SKM-1 (cell line): ENCODE data around the gene KPNA4.

Experiments used
- DNase-seq: peaks from one replicate; lab custom pipeline; 2025; ENCODE audit not compliant: unreplicated experiment; lab: John Stamatoyannopoulos, UW

The KPNA4 gene

GRCh38 chr3:160498202-160498601 lies 67.2 kb downstream of the KPNA4 start:
- DNase-seq, result no peak

GRCh38 chr3:160490166-160490565 lies 75.2 kb downstream of the KPNA4 start:
- no peak for DNase-seq

- DNase-seq, result no peak
Measured at GRCh38 chr3:160486459-160486869, 78.9 kb downstream of the KPNA4 start.

GRCh38 chr3:160482796-160483195 lies 82.6 kb downstream of the KPNA4 start:
- DNase-seq, result no peak

GRCh38 chr3:160481856-160482255 lies 83.5 kb downstream of the KPNA4 start:
- no peak for DNase-seq

- DNase-seq, result no peak
Measured at GRCh38 chr3:160480931-160481330, 84.4 kb downstream of the KPNA4 start.

- DNase-seq, result no peak
Measured at GRCh38 chr3:160479376-160479775, 86.0 kb downstream of the KPNA4 start.

- DNase-seq, result no peak
Measured at GRCh38 chr3:160478338-160478737, 87.0 kb downstream of the KPNA4 start.

GRCh38 chr3:160477750-160478149 lies 87.6 kb downstream of the KPNA4 start:
- DNase-seq, result no peak

GRCh38 chr3:160475884-160476283 lies 89.5 kb downstream of the KPNA4 start:
- no peak for DNase-seq

- DNase-seq, result no peak
Measured at GRCh38 chr3:160475153-160475552, 90.2 kb downstream of the KPNA4 start.

- DNase-seq, result no peak
Measured at GRCh38 chr3:160474416-160474838, 90.9 kb downstream of the KPNA4 start.

- DNase-seq, result no peak
Measured at GRCh38 chr3:160473978-160474377, 91.4 kb downstream of the KPNA4 start.

GRCh38 chr3:160473221-160473620 lies 92.2 kb downstream of the KPNA4 start:
- no peak for DNase-seq

GRCh38 chr3:160472344-160472743 lies 93.0 kb downstream of the KPNA4 start:
- DNase-seq, result no peak

GRCh38 chr3:160471892-160472291 lies 93.5 kb downstream of the KPNA4 start:
- DNase-seq, result no peak

- no peak for DNase-seq
Measured at GRCh38 chr3:160470181-160470580, 95.2 kb downstream of the KPNA4 start.

GRCh38 chr3:160464971-160465370 lies 100.4 kb downstream of the KPNA4 start:
- DNase-seq, result no peak

GRCh38 chr3:160464321-160464720 lies 101.0 kb downstream of the KPNA4 start:
- DNase-seq, result no peak

- DNase-seq, result no peak
Measured at GRCh38 chr3:160460033-160460432, 105.3 kb downstream of the KPNA4 start.

- no peak for DNase-seq
Measured at GRCh38 chr3:160459450-160459970, 105.9 kb downstream of the KPNA4 start.

- no peak for DNase-seq
Measured at GRCh38 chr3:160458151-160458550, 107.2 kb downstream of the KPNA4 start.

- DNase-seq, result no peak
Measured at GRCh38 chr3:160455846-160456245, 109.5 kb downstream of the KPNA4 start.

GRCh38 chr3:160454995-160455394 lies 110.4 kb downstream of the KPNA4 start:
- DNase-seq, result no peak
